ENCODE data around the gene VAC14.

GRCh38 chr16:70726892-70727361, 74.0 kb downstream of the VAC14 start:
- TF ChIP-seq EZH2 (IDR thresholded peaks at IDR 0.05) (no peak), POLR2AphosphoS5 (IDR thresholded peaks at IDR 0.05; ENCODE audit: borderline replicate concordance, low read depth, low read length) (no peak)
